Right cardiac atrium (tissue), 5 donors: ENCODE measurements around the gene UBALD1. TPM values are rescaled to one million over a fixed set of nuclear protein-coding genes. Genes with fewer than 3 reads are reported as not detected.
A peak's percentile ranks its signal among the peaks of the same experiment; 100 is the strongest.
"Not testable (repeated sequence)": the region's sequence is repeated elsewhere in the genome, so short reads cannot be mapped to it uniquely, and the experiment has no call there.

ENCODE experiments used
- ATAC-seq, 2 donors: fragments of 200-7000 bp; cut with Tn5 transposase; one replicate each; pipeline versions ENCODE4 v1.8.0 to v1.9.1; 2020; ENCODE audit warnings: moderate library complexity in 2 of 2, mild to moderate bottlenecking in 1 of 2
- DNase-seq, 3 donors: peaks; one replicate each; pipeline ENCODE4 v3.0.0-alpha.2; 2020
- H3K27ac ChIP-seq: one replicate; pipeline ENCODE4 v1.5.1; 2013; ENCODE audit warnings: mild to moderate bottlenecking, low read length, control low read depth, moderate library complexity
- H3K27me3 ChIP-seq: one replicate; pipeline ENCODE4 v1.6.1; 2013; ENCODE audit not compliant: control insufficient read depth, insufficient read depth
- H3K4me1 ChIP-seq: one replicate; pipeline ENCODE4 v1.6.1; 2013; ENCODE audit warnings: low read length; ENCODE audit not compliant: control insufficient read depth, insufficient read depth
- H3K4me3 ChIP-seq: one replicate; pipeline ENCODE4 v1.5.1; 2013; ENCODE audit warnings: low read length, control low read depth
- H3K9me3 ChIP-seq: one replicate; pipeline ENCODE4 v1.6.1; 2013; ENCODE audit warnings: low read length; ENCODE audit not compliant: control insufficient read depth
- WGBS: extraction: QIAGEN DNeasy Blood & Tissue Kit; methylation state at CpG from one replicate; pipeline ENCODE4 v1.1.7; 2013; 5-methylcytosine and 5-hydroxymethylcytosine counted together
- intact Hi-C, 4 donors: fragments of 100-400 bp; cut with DNase I; formaldehyde crosslinking; loops; one replicate each; pipeline versions ENCODE4 v1.11.0 to v1.14.0; 2022 to 2023
- polyA plus RNA-seq: library from polyadenylated mRNA; stranded (reverse); fragments of 200-250 nt; gene quantifications from one replicate; pipeline ENCODE4 v1.2.3, GENCODE V29; 2013
- total RNA-seq, 4 donors: library from RNA; stranded (reverse); fragmentation: NEBNext Ultra II Directional; extraction: Animal tissue kit (Norgen Biotek cat#: 25700); gene quantifications; one replicate each; pipeline ENCODE4 v1.2.1, GENCODE V29; 2021
- donor health status: healthy with polysubstance abuse.
- donor health status: DM: no; HTN: yes; CAD: no.
- donor health status: DM: no; HTN: no; CAD: no.
- donor health status: DM: no; HTN: yes; CAD: no; lungs with severe emphysema.
- donor health status: DM: yes; HTN: yes; CAD: no.

UBALD1 gene
- total and polyA plus RNA-seq, 5 donors, result 22.3 to 30.1 (median 26.0) TPM

- no peaks in the 10 kb centered on the region for H3K9me3 ChIP-seq
- DNase-seq (peak in 1 of 3 donors; percentile 38), ATAC-seq (no peak)
- WGBS, result 83% methylated on average over 12 of the region's 12 CpGs
- H3K4me3 ChIP-seq, result no peak overlapping the region
- intact Hi-C loops, result no loop called here
- H3K27me3 ChIP-seq, result no peaks in the 10 kb centered on the region
- no peak overlapping the region for H3K27ac ChIP-seq
- peaks cover 3% of the 10 kb centered on the region for H3K4me1 ChIP-seq
Measured at GRCh38 chr16:4654964-4655590, 40.4 kb upstream of the UBALD1 start.

- H3K27ac ChIP-seq, result no peak overlapping the region
- no peaks in the 10 kb centered on the region for H3K27me3 ChIP-seq
- intact Hi-C loops, result no loop called here
- ATAC-seq, result no peak
- WGBS, result 83% methylated on average over 16 of the region's 16 CpGs
- H3K4me1 ChIP-seq, result no peaks in the 10 kb centered on the region
- no peak overlapping the region for H3K4me3 ChIP-seq
- DNase-seq, result peak in 1 of 3 donors; percentile 41
- no peaks in the 10 kb centered on the region for H3K9me3 ChIP-seq
Measured at GRCh38 chr16:4654011-4654963, 39.6 kb upstream of the UBALD1 start.

- WGBS, result 94% methylated on average over 25 of the region's 25 CpGs
- no peak overlapping the region for H3K27ac ChIP-seq
- no peak overlapping the region for H3K4me3 ChIP-seq
- H3K27me3 ChIP-seq, result no peaks in the 10 kb centered on the region
- ATAC-seq (no peak), DNase-seq (peak in 1 of 3 donors; percentile 48)
- no peaks in the 10 kb centered on the region for H3K4me1 ChIP-seq
- H3K9me3 ChIP-seq, result no peaks in the 10 kb centered on the region
- intact Hi-C loops, result no loop called here
Measured at GRCh38 chr16:4652561-4652960, 37.9 kb upstream of the UBALD1 start.

- DNase-seq (peak in 1 of 3 donors; percentile 40), ATAC-seq (no peak)
- H3K4me3 ChIP-seq, result no peak overlapping the region
- no peaks in the 10 kb centered on the region for H3K27me3 ChIP-seq
- H3K4me1 ChIP-seq, result no peaks in the 10 kb centered on the region
- no peaks in the 10 kb centered on the region for H3K9me3 ChIP-seq
- no peak overlapping the region for H3K27ac ChIP-seq
- 93% methylated on average over 13 of the region's 13 CpGs for WGBS
- intact Hi-C loops, result no loop called here
Measured at GRCh38 chr16:4651827-4652226, 37.1 kb upstream of the UBALD1 start.

GRCh38 chr16:4650443-4651074 is 35.9 kb upstream of the UBALD1 start:
- H3K9me3 ChIP-seq, H3K27me3 ChIP-seq, H3K27ac ChIP-seq, H3K4me3 ChIP-seq, intact Hi-C loops, H3K4me1 ChIP-seq: not testable (repeated sequence)
- WGBS, result 90% methylated on average over 15 of the region's 15 CpGs
- DNase-seq, result peak; percentile 44 to 85 (median 78)
- ATAC-seq, result peak in 1 of 2 donors; percentile 30

GRCh38 chr16:4649744-4650442 is 35.2 kb upstream of the UBALD1 start:
- intact Hi-C loops, result no loop called here
- H3K27ac ChIP-seq, result no peak overlapping the region
- DNase-seq, result peak in 2 of 3 donors; percentile 47 to 59
- no peaks in the 10 kb centered on the region for H3K4me1 ChIP-seq
- no peak overlapping the region for H3K4me3 ChIP-seq
- no peaks in the 10 kb centered on the region for H3K27me3 ChIP-seq
- WGBS, result 90% methylated on average over 25 of the region's 25 CpGs
- no peak for ATAC-seq
- no peaks in the 10 kb centered on the region for H3K9me3 ChIP-seq

- 93% methylated on average over 13 of the region's 13 CpGs for WGBS
- ATAC-seq (peak in 1 of 2 donors; percentile 17), DNase-seq (peak in 2 of 3 donors; percentile 46 to 50)
- Histone ChIP-seq H3K4me3 (no peak overlapping the region), H3K9me3 (no peaks in the 10 kb centered on the region), H3K27me3 (no peaks in the 10 kb centered on the region), H3K27ac (no peak overlapping the region), H3K4me1 (no peaks in the 10 kb centered on the region)
- intact Hi-C loops, result no loop called here
Measured at GRCh38 chr16:4648917-4649316, 34.2 kb upstream of the UBALD1 start.

- DNase-seq, result peak in 1 of 3 donors; percentile 48
- H3K27ac ChIP-seq, result no peak overlapping the region
- intact Hi-C loops, result no loop called here
- 98% methylated on average over 8 of the region's 8 CpGs for WGBS
- no peaks in the 10 kb centered on the region for H3K9me3 ChIP-seq
- H3K4me3 ChIP-seq, result no peak overlapping the region
- H3K4me1 ChIP-seq, result no peaks in the 10 kb centered on the region
- no peak for ATAC-seq
- H3K27me3 ChIP-seq, result no peaks in the 10 kb centered on the region
Measured at GRCh38 chr16:4647644-4647980, 32.9 kb upstream of the UBALD1 start.

- Histone ChIP-seq H3K4me1 (no peaks in the 10 kb centered on the region), H3K9me3 (no peaks in the 10 kb centered on the region), H3K4me3 (no peak overlapping the region), H3K27me3 (no peaks in the 10 kb centered on the region), H3K27ac (no peak overlapping the region)
- DNase-seq (peak in 2 of 3 donors; percentile 46 to 61), ATAC-seq (peak in 1 of 2 donors; percentile 9)
- intact Hi-C loops, result no loop called here
- WGBS, result 95% methylated on average over 22 of the region's 22 CpGs
Measured at GRCh38 chr16:4646773-4647643, 32.3 kb upstream of the UBALD1 start.

GRCh38 chr16:4641895-4642294 is 27.2 kb upstream of the UBALD1 start:
- Histone ChIP-seq H3K4me1 (no peaks in the 10 kb centered on the region), H3K9me3 (no peaks in the 10 kb centered on the region), H3K27ac (no peak overlapping the region), H3K27me3 (no peaks in the 10 kb centered on the region), H3K4me3 (no peak overlapping the region)
- ATAC-seq (no peak), DNase-seq (peak in 1 of 3 donors; percentile 43)
- WGBS, result 82% methylated on average over 14 of the region's 14 CpGs
- intact Hi-C loops, result no loop called here
